Right atrium auricular region (tissue), 2 donors: ENCODE results near the gene WNT9A. TPM values are rescaled to one million over a fixed set of nuclear protein-coding genes. Genes with fewer than 3 reads are reported as not detected.

Source experiments
- DNase-seq: peaks from one replicate; pipeline ENCODE4 v3.0.0-alpha.2; 2019; ENCODE audit warnings: low spot score
- H3K27ac ChIP-seq, 2 donors: fragments of 200-600 bp; sonication (generic); 1 replicate in 1 of 2; 2 replicates in 1 of 2; pipeline ENCODE4 v1.5.1; 2016 to 2019
- H3K27me3 ChIP-seq, 2 donors: fragments of 200-600 bp; sonication (generic); one replicate each; pipeline versions ENCODE4 v1.5.1 to v1.6.0; 2017 to 2019
- H3K36me3 ChIP-seq: fragments of 200-600 bp; sonication (generic); one replicate; pipeline ENCODE4 v1.5.1; 2016
- H3K4me1 ChIP-seq, 2 donors: fragments of 200-600 bp; sonication (generic); one replicate each; pipeline versions ENCODE4 v1.5.1 to v1.6.0; 2017 to 2019
- H3K4me3 ChIP-seq, 2 donors: fragments of 200-600 bp; sonication (generic); 1 replicate in 1 of 2; 2 replicates in 1 of 2; pipeline ENCODE4 v1.5.1; 2017 to 2019; ENCODE audit warnings: mild to moderate bottlenecking in 1 of 2, moderate library complexity in 1 of 2
- H3K9me3 ChIP-seq, 2 donors: fragments of 200-600 bp; sonication (generic); one replicate each; pipeline ENCODE4 v1.5.1; 2019
- microRNA-seq, 2 donors: library from miRNA; unstranded; fragments of <30 nt; microRNA quantifications; one replicate each; pipeline ENCODE4, GENCODE V29; 2016 to 2017; ENCODE audit warnings: borderline number of aligned reads in 2 of 2, borderline replicate concordance in 1 of 2
- total RNA-seq, 2 donors: library from RNA; depleted of rRNA; stranded (reverse); fragments of >200 nt; gene quantifications; one replicate each; pipeline ENCODE4 v1.1.0, GENCODE V29; 2016
- TF ChIP-seq, protein P1 (sequence below), 2 donors: fragments of 200-600 bp; sonication (generic); IDR thresholded peaks; one replicate each; pipeline ENCODE4 v1.5.1; 2019; ENCODE audit warnings: antibody characterized with exemption in 2 of 2

The WNT9A gene
- total RNA-seq, 2 donors from 2014 or later, result 0.78 to 2.2 TPM

DNA sequence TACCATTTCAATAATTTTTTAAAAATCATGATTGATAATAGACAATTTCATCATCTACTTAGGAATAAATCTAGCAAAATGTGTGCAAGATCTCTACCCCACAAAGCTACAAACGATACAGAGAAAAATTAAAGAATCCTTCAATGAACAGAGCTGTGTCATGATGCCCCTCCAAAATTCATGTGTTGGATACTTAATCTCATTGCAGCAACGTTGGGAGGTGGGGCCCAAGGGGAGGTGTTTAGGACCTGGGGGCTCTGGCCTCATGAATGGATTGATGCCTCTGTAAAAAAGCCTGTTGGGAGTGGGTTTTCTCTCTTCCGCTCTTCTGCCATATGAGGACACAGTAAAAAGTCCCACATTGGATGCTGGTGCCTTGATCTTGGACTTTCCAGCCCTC is 77.4 kb downstream of the WNT9A start:
- no peak for DNase-seq
- H3K4me3 ChIP-seq, result no peak overlapping the region
- H3K27ac ChIP-seq, result no peak overlapping the region
- TF ChIP-seq, protein P1, sequence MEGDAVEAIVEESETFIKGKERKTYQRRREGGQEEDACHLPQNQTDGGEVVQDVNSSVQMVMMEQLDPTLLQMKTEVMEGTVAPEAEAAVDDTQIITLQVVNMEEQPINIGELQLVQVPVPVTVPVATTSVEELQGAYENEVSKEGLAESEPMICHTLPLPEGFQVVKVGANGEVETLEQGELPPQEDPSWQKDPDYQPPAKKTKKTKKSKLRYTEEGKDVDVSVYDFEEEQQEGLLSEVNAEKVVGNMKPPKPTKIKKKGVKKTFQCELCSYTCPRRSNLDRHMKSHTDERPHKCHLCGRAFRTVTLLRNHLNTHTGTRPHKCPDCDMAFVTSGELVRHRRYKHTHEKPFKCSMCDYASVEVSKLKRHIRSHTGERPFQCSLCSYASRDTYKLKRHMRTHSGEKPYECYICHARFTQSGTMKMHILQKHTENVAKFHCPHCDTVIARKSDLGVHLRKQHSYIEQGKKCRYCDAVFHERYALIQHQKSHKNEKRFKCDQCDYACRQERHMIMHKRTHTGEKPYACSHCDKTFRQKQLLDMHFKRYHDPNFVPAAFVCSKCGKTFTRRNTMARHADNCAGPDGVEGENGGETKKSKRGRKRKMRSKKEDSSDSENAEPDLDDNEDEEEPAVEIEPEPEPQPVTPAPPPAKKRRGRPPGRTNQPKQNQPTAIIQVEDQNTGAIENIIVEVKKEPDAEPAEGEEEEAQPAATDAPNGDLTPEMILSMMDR (IDR thresholded peaks at IDR 0.05), result no peak
- H3K27me3 ChIP-seq, result no peaks in the 10 kb centered on the region
- no peaks in the 10 kb centered on the region for H3K36me3 ChIP-seq
- no peaks in the 10 kb centered on the region for H3K4me1 ChIP-seq
- H3K9me3 ChIP-seq, result peaks cover 0 to 6% of the 10 kb centered on the region in 2 donors

- no peaks in the 10 kb centered on the region for H3K36me3 ChIP-seq
- peaks cover 0 to 11% of the 10 kb centered on the region in 2 donors for H3K9me3 ChIP-seq
- TF ChIP-seq, protein P1 (IDR thresholded peaks at IDR 0.05), result no peak
- no peak overlapping the region for H3K27ac ChIP-seq
- no peak for DNase-seq
- H3K4me1 ChIP-seq, result no peaks in the 10 kb centered on the region
- no peak overlapping the region for H3K4me3 ChIP-seq
- H3K27me3 ChIP-seq, result no peaks in the 10 kb centered on the region
These were observed 77.9 kb downstream of the WNT9A start for GRCh38 chr1:227869851-227870305.

DNA sequence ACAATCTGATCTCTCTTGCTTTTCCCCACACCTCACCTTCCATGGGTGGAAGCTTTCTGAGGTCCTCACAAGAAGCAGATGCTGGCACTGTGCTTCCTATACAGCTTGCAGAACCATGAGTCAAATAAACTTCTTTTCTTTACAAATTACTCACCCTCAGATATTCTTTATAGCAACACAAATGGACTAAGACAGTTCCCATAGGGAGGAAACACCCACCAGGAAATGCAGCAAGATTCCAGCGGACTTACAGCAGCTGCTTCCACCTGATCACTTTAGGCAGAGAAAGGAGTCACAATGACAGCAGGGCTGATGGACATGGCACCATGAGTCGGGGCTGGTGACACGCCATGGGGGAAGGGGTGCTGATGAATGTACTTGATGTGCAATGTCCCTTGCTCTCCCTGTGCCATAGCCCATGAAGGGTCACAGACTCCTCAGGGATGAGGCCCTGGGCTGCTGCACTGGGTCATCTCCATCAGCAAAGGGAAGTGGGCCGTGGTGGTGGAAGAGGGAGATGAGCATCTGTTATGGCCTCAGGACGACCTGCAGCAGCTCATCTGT is 78.4 kb downstream of the WNT9A start:
- no peaks in the 10 kb centered on the region for H3K27me3 ChIP-seq
- no peaks in the 10 kb centered on the region for H3K36me3 ChIP-seq
- no peak for DNase-seq
- H3K4me1 ChIP-seq, result no peaks in the 10 kb centered on the region
- no peak overlapping the region for H3K27ac ChIP-seq
- no peak overlapping the region for H3K4me3 ChIP-seq
- H3K9me3 ChIP-seq, result peaks cover 0 to 16% of the 10 kb centered on the region in 2 donors
- TF ChIP-seq, protein P1 (IDR thresholded peaks at IDR 0.05), result no peak

Small RNA genes lying within 50 kb of the gene (microRNA-seq; reads per million reads assigned to microRNA genes)
- 0 reads per million in 2 donors for gene MIR5008

Other genes with a start within 250 kb of the WNT9A start
- 10 to 100 TPM; 11.0 to 11.1 TPM for gene JMJD4, start 212.6 kb downstream of the WNT9A start, total RNA-seq
- 100 to 1,000 TPM in 1 of 2 donors, 10 to 100 TPM in 1; 39.1 to 102 TPM for gene SNAP47, start 212.5 kb downstream of the WNT9A start, total RNA-seq
- gene PRSS38, start 132.3 kb downstream of the WNT9A start, total RNA-seq, result not detected
- gene WNT3A, start 59.1 kb upstream of the WNT9A start, total RNA-seq, result not detected
- 100 to 1,000 TPM; 375 to 422 TPM for gene ARF1, start 134.8 kb upstream of the WNT9A start, total RNA-seq
- gene C1orf35, start 155.4 kb upstream of the WNT9A start, total RNA-seq, result 1 to 10 TPM; 4.5 to 4.9 TPM
- 10 to 100 TPM; 76.6 to 81.2 TPM for gene MRPL55, start 161.4 kb upstream of the WNT9A start, total RNA-seq
- 100 to 1,000 TPM; 179 to 277 TPM for gene GUK1, start 192.3 kb upstream of the WNT9A start, total RNA-seq
- 1 to 10 TPM in 1 of 2 donors, under 1 TPM in 1; 0.93 to 2.3 TPM for gene GJC2, start 202.0 kb upstream of the WNT9A start, total RNA-seq
- gene IBA57, start 217.9 kb upstream of the WNT9A start, total RNA-seq, result 1 to 10 TPM; 6.7 to 7.1 TPM